HG02571 (cell line): ENCODE measurements around the gene PHF21A.

Experiments used
- ATAC-seq: cut with Tn5 transposase; IDR thresholded peaks from one replicate; pipeline ENCODE4 v1.9.1; 2021; ENCODE audit warnings: mild to moderate bottlenecking, moderate library complexity; ENCODE audit not compliant: unreplicated experiment

PHF21A gene

DNA sequence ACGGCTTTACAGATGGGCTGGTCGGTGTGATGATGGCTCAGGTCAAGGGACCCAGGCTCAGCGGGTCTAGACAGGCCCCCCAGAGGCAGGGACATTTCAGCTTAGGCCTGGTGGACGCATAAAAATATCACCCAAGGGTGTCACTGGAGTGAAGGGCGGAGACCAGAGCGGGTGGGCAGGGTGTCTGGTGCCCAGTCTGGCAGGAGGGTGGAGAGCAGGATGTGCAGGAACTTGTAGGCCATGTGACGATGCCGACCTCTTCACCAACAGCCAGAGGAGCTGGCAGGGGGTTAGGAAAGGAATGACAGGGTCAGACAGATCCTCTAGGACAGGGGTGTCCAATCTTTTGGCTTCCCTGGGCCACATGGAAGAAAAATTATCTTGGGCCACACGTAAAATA is 231.3 kb downstream of the PHF21A start:
- no peak for ATAC-seq

GRCh38 chr11:45889555-45889954 is 231.7 kb downstream of the PHF21A start:
- no peak for ATAC-seq

GRCh38 chr11:45887587-45887986 is 233.7 kb downstream of the PHF21A start:
- ATAC-seq: no peak

- no peak for ATAC-seq
These were observed 234.3 kb downstream of the PHF21A start for GRCh38 chr11:45886816-45887520.

DNA sequence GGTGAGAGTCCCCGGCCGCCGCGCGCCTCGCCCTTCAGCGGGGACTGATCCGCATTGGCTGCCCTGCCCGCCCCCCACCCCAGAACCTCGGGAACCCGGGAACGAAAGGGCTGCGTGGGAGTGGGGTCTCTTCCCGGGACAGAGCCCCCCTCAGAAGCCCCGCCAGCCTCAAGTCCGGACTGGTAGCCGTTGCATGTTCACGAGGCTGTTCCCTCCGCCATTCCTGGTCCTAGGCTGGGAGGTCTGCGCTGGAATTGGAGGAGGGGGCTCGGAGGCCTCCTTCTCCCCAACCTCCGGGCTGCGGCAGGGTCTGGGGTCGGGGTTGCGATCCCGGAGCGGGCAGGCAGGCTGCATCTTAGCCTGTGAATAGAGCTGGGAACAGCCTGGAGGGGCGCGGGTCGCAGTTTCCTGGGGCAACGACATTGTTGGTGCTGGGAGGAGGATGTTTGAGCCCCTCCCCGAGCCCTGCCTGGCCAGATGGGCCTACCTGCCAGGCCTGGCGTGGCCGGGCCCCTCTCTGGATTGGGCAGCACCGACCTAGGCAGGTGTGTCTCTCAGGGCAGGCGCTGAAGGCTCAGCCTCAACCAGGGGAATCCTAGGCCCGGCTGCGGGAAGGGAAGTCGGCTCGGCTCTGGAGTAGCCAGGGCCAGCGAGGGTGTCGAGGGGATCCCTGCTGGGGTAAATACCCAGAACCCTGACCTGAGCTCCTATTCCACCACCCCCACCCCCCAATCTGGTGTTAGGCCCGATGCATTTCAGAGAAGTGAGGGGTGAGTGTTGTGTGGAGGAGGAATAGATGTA is 235.1 kb downstream of the PHF21A start:
- no peak for ATAC-seq

DNA sequence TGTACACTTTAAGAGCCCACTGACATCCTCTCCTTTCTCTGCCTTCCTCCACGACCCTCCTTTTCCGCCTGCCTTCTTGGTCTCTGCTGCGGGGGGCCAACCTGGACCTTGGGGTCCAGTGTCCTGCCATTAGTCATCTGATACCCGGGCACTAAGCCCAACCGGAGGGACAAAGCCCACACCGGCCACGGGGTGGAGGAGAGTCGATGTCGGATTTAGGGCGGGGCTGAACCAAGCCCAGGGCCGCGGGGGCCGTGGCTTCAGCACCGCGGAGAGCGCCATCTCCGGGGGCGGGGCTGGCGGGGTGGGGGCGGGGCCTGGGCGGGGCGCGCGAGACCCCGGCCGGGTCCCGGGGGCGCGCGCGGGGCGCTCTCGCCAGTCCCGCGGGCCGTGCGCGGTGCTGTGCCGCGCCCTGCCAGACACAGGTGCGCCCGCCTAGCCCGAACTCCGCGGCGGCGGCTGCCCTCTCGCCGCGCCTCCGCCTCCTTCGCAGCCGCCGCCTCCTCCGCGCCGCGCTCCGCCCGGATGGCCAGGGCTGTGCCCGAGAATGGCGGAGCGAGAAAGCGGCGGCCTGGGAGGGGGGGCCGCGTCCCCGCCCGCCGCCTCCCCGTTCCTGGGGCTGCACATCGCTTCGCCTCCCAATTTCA is 235.9 kb downstream of the PHF21A start, which contains the start of gene MAPK8IP1:
Gene MAPK8IP1, plus strand, starts transcription at position 378 of the 647 bp plus-strand sequence. Its CDS starts 170 bp downstream, at position 548.
- ATAC-seq: no peak

DNA sequence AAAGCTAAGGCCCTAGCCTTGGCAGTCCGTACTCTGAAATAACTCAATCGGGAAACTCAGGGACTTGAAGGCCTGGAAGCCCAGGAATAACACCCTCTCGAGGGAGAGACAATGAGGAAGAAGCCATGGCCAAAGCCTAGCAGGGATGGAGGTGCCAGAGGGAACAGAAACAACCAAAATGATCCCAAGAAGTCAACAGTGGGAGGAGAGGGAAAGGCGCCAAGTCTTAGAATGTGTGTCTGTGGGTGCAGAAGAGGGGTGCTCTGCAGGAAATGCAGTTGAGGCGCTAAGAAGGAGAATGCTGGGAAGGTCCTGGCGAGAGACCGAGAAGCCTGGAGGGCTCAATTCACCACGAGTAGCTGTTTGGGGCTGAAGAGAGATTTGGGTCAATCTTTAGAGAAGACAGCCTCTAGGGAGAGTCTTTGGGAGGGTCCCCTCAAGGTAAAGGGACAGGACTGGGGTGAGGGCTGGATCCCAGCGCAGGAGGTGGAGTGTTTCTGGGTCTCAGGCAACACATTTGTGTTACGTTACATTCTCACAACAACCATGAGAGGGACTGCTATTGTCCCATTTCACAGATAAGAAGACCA is 236.6 kb downstream of the PHF21A start:
- ATAC-seq: no peak
